ENCODE measurements around the gene GTF3A. TPM values are rescaled to one million over a fixed set of nuclear protein-coding genes. Genes with fewer than 3 reads are reported as not detected.

Gene GTF3A
- 67.8 and 82.2 TPM in 2 replicates for total RNA-seq

GRCh38 chr13:27424246-27425157 lies at the start of gene GTF3A:
GTF3A (plus strand) TSS chr13:27424619.

DNA sequence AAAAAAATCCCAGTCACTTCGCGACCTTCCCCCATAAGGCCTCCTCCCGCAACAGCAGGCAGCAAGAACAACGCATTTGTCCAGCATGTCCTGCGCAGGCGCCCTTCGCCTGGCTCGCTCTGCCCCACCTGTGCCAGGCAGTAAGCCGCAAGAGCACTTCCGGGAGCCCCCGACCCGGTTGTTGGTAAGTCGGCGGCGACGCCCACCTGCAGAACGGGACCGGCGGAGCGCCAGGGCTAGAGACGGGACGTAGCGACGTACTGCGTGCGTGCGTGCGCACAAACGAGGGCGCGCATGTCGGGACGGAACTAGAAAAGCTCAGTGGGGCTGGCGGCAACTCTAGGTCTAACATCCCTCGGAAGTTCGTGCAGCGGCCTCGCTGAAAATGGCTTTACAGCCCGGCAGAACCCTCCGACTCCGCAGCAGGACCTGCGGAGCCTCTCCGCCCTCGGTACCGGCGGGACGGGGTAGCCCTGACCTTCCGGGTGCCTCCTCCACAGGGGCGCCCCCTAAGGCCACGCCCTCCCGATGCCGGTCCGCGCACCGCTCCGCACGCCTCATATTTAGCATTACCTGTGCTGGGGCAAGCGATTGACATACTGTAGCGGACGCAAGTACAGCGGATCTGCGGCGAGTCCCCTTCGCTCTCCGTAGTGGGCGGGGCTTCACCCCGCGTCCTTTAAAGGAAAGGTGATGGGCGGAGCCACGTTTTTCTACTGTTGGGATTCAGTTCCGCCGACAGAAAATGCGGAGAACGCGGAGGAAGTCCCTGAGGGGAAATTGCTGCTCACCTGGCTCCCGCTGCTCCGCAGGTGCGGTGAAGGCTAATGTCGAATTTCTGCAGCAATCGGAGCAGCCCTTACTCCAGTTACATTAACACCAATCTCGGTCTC lies 25.8 kb downstream of the GTF3A start, which contains the start of gene MTIF3:
MTIF3 (minus strand) TSS at position 629 of the 893 bp plus-strand sequence. CDS start 10,116 bp downstream, outside the sequence.

Other genes starting within 250 kb of the GTF3A start
- 831 and 1,072 TPM in 2 replicates for gene RPL21, start 173.1 kb upstream of the GTF3A start, total RNA-seq
- 46.2 and 70.1 TPM in 2 replicates for gene RASL11A, start 153.8 kb upstream of the GTF3A start, total RNA-seq
- 53.5 and 55.6 TPM in 2 replicates for gene MTIF3, start 25.9 kb downstream of the GTF3A start, total RNA-seq
- gene LNX2, start 195.9 kb downstream of the GTF3A start, total RNA-seq: 5.5 and 6.0 TPM in 2 replicates
- gene POLR1D, start 197.3 kb downstream of the GTF3A start, total RNA-seq: 70.8 and 74.5 TPM in 2 replicates

All from smooth muscle cell of bladder (primary cell).